SU-DHL-6 (cell line): ENCODE data around the gene NEURL1B.

ENCODE experiments used
- H2AFZ ChIP-seq: fragments of 200-600 bp; sonication (generic); 2 replicates; pipeline ENCODE4 v1.6.1; 2014; ENCODE audit warnings: low read depth, mild to moderate bottlenecking, moderate library complexity, mixed read lengths, antibody characterized with exemption, low read length; ENCODE audit not compliant: severe bottlenecking
- H3F3A ChIP-seq: fragments of 200-600 bp; shearing (Covaris generic); 2 replicates; pipeline ENCODE4 v1.6.0; 2016; ENCODE audit warnings: antibody characterized with exemption, mild to moderate bottlenecking; ENCODE audit not compliant: insufficient read depth
- H3K27ac ChIP-seq: fragments of 200-600 bp; sonication (generic); 2 replicates; pipeline ENCODE4 v1.5.1; 2016; ENCODE audit warnings: low read depth, mild to moderate bottlenecking, low read length, moderate library complexity, mixed read lengths
- H3K27me3 ChIP-seq: fragments of 200-600 bp; sonication (generic), shearing (Covaris generic); 2 replicates; pipeline ENCODE4 v1.6.0; 2014; ENCODE audit warnings: mild to moderate bottlenecking, low read length
- H3K36me3 ChIP-seq: fragments of 200-600 bp; sonication (generic); 2 replicates; pipeline ENCODE4 v1.6.1; 2014; ENCODE audit warnings: mild to moderate bottlenecking, low read length, mixed read lengths
- H3K4me2 ChIP-seq: fragments of 300-600, 200-600 bp; shearing (Covaris generic), sonication (generic); 2 replicates; pipeline ENCODE4 v1.6.0; 2014; ENCODE audit warnings: low read length, low read depth, mild to moderate bottlenecking; ENCODE audit not compliant: poor library complexity, severe bottlenecking
- H3K4me3 ChIP-seq: fragments of 200-600 bp; sonication (generic); 2 replicates; pipeline ENCODE4 v1.5.1; 2014; ENCODE audit warnings: antibody characterized with exemption, low read length, mild to moderate bottlenecking, mixed read lengths; ENCODE audit not compliant: insufficient read depth, poor library complexity, severe bottlenecking
- H3K79me2 ChIP-seq: fragments of 200-600 bp; sonication (generic); 2 replicates; pipeline ENCODE4 v1.6.1; 2014; ENCODE audit warnings: mild to moderate bottlenecking, low read length, moderate library complexity; ENCODE audit not compliant: insufficient read depth
- H3K9ac ChIP-seq: fragments of 200-600 bp; sonication (generic); 2 replicates; pipeline ENCODE4 v1.7.0; 2014; ENCODE audit warnings: mild to moderate bottlenecking, low read length
- H3K9me2 ChIP-seq: fragments of 200-600 bp; sonication (generic); replicated peaks from 2 replicates; pipeline ENCODE4 v1.6.1; 2014; ENCODE audit warnings: low read length; ENCODE audit not compliant: insufficient read depth
- H3K9me3 ChIP-seq: fragments of 200-600 bp; sonication (generic); 2 replicates; pipeline ENCODE4 v1.6.1; 2014; ENCODE audit warnings: low read length, mixed read lengths; ENCODE audit not compliant: insufficient read depth
- H4K20me1 ChIP-seq: fragments of 200-600 bp; sonication (generic); 2 replicates; pipeline ENCODE4 v1.6.1; 2014; ENCODE audit warnings: low read depth, mild to moderate bottlenecking, antibody characterized with exemption, low read length, moderate library complexity, mixed read lengths
- EZH2phosphoT487 ChIP-seq: fragments of 200-600 bp; sonication (generic), shearing (Covaris generic); conservative IDR thresholded peaks from 2 replicates; pipeline ENCODE4 v1.6.1; 2018; ENCODE audit warnings: mild to moderate bottlenecking, antibody characterized with exemption, low read length, moderate library complexity, mixed read lengths
- TF ChIP-seq, protein P1 (sequence below): fragments of 200-600 bp; sonication (generic); IDR thresholded peaks from one replicate; pipeline ENCODE4 v1.5.1; 2017; ENCODE audit warnings: antibody characterized with exemption, mild to moderate bottlenecking, low read length, moderate library complexity; ENCODE audit not compliant: insufficient read depth, poor library complexity, severe bottlenecking

Gene NEURL1B

DNA sequence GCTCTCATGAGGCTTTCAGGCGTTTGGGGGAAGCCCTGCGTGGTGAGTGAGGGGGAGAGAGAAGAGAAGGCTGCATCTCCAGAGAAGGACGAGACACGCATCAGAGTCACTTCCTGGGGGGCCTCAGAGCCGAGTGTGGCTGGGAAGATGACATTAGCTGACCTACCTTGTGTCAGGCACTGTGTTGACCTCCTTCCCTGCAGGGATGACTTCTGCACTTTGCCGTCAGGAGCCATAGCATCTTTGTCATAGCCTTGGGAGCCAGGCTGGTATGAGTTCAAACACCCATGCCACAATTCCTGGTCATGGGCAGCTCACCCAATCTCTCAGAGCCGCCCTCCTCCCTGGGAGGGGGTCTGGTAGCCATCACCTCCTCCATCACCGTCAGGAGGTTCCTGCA is 17.3 kb downstream of the NEURL1B start:
- H3K36me3 ChIP-seq: no peaks in the 10 kb centered on the region
- H4K20me1 ChIP-seq: no peaks in the 10 kb centered on the region
- H3K27ac ChIP-seq: no peak overlapping the region
- peaks cover 12% of the 10 kb centered on the region; the same call in 1 of the 2 replicates for H3K9me3 ChIP-seq
- no peaks in the 10 kb centered on the region for H3K9me2 ChIP-seq
- no peak overlapping the region for H3K4me2 ChIP-seq
- no peak overlapping the region for H2AFZ ChIP-seq
- no peaks in the 10 kb centered on the region for H3F3A ChIP-seq
- no peak overlapping the region for H3K4me3 ChIP-seq
- no peaks in the 10 kb centered on the region for H3K27me3 ChIP-seq
- no peaks in the 10 kb centered on the region for H3K79me2 ChIP-seq
- H3K9ac ChIP-seq: no peak overlapping the region
- no peak for TF ChIP-seq EZH2phosphoT487
- TF ChIP-seq, protein P1, sequence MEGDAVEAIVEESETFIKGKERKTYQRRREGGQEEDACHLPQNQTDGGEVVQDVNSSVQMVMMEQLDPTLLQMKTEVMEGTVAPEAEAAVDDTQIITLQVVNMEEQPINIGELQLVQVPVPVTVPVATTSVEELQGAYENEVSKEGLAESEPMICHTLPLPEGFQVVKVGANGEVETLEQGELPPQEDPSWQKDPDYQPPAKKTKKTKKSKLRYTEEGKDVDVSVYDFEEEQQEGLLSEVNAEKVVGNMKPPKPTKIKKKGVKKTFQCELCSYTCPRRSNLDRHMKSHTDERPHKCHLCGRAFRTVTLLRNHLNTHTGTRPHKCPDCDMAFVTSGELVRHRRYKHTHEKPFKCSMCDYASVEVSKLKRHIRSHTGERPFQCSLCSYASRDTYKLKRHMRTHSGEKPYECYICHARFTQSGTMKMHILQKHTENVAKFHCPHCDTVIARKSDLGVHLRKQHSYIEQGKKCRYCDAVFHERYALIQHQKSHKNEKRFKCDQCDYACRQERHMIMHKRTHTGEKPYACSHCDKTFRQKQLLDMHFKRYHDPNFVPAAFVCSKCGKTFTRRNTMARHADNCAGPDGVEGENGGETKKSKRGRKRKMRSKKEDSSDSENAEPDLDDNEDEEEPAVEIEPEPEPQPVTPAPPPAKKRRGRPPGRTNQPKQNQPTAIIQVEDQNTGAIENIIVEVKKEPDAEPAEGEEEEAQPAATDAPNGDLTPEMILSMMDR: no peak

DNA sequence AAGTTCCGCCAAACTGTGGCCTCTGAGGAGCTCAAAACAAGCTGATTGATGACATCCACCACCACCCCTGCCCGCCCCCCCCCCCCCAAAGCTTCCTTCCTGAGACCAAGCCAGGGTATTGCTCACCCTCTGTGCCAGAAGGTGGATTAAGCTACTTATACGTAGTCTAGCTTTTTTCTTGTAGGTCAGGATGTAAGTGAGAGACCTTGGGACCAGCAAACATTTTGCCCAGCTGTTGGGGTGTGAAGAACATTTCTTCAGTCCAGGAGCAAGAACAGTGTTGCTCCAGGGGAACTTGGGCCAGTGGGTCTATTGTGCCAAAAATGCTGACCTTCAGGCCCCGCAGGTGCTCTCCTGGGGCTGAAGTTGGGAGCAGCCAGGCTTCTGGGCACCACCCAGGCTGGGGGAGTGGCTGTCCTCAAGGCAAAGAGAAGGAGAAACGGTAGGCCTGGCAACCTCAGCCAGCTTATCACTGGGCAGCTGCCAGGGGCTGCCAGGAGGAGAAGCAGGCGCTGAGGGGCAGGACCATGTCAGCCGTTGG is 18.0 kb downstream of the NEURL1B start:
- no peaks in the 10 kb centered on the region for H3K27me3 ChIP-seq
- H3F3A ChIP-seq: no peaks in the 10 kb centered on the region
- no peak overlapping the region for H2AFZ ChIP-seq
- H4K20me1 ChIP-seq: no peaks in the 10 kb centered on the region
- peaks cover 12% of the 10 kb centered on the region; the same call in 1 of the 2 replicates for H3K9me3 ChIP-seq
- no peaks in the 10 kb centered on the region for H3K36me3 ChIP-seq
- TF ChIP-seq, protein P1: no peak
- TF ChIP-seq EZH2phosphoT487: no peak
- H3K9me2 ChIP-seq: no peaks in the 10 kb centered on the region
- no peak overlapping the region for H3K9ac ChIP-seq
- H3K4me2 ChIP-seq: no peak overlapping the region
- H3K4me3 ChIP-seq: no peak overlapping the region
- no peak overlapping the region for H3K27ac ChIP-seq
- H3K79me2 ChIP-seq: no peaks in the 10 kb centered on the region

DNA sequence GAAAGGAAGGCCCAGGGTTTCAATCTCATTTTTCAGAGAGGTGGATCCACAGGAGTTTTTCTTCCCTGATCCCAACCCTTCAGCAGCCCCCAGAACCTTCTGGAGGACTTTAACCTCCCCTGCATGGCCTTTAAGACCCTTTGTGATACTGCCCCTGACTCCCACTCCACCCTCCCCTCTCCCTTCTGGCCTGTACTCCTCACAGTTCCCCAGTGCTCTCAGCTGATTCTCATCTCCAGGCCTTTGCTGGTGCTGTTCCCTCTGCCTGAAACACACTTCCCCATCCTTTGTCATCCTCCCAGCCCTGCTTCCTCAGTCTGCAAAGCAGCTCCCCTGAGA is 18.5 kb downstream of the NEURL1B start:
- TF ChIP-seq, protein P1: no peak
- TF ChIP-seq EZH2phosphoT487: no peak

More for the DNA sequence above, 18.5 kb downstream of the NEURL1B start:
- Histone ChIP-seq H3K9me2 (no peaks in the 10 kb centered on the region), H3K4me2 (no peak overlapping the region), H3F3A (no peaks in the 10 kb centered on the region), H3K27ac (no peak overlapping the region), H4K20me1 (no peaks in the 10 kb centered on the region), H3K79me2 (no peaks in the 10 kb centered on the region), H2AFZ (no peak overlapping the region), H3K36me3 (no peaks in the 10 kb centered on the region), H3K9me3 (peaks cover 12% of the 10 kb centered on the region; the same call in 1 of the 2 replicates), H3K27me3 (no peaks in the 10 kb centered on the region), H3K9ac (no peak overlapping the region), H3K4me3 (no peak overlapping the region)
